CD14-positive monocyte (primary cell): Measurements from ENCODE around the gene MAMLD1. TPM values are rescaled to one million over a fixed set of nuclear protein-coding genes. Genes with fewer than 3 reads are reported as not detected.

Source experiments
- DNase-seq, 3 donors: peaks; one replicate each; pipeline ENCODE4 v3.0.0-alpha.2; 2011 to 2022
- H2AFZ ChIP-seq: 2 replicates; pipeline ENCODE4 v1.6.0; 2012; ENCODE audit warnings: mild to moderate bottlenecking, low read depth, low read length, inconsistent platforms; ENCODE audit not compliant: insufficient read depth, poor library complexity, severe bottlenecking
- H3K27ac ChIP-seq, 2 donors: 1 replicate in 1 of 2; 2 replicates in 1 of 2; pipeline ENCODE4 v1.5.1; 2012 to 2013; ENCODE audit warnings: low read length in 2 of 2, control low read depth in 1 of 2, inconsistent platforms in 1 of 2, low read depth in 1 of 2, mild to moderate bottlenecking in 1 of 2
- H3K27me3 ChIP-seq, 2 donors: one replicate each; pipeline versions ENCODE4 v1.6.0 to v1.6.1; 2011 to 2013; ENCODE audit warnings: low read length in 2 of 2; ENCODE audit not compliant: control insufficient read depth in 2 of 2, insufficient read depth in 2 of 2
- H3K36me3 ChIP-seq, 2 donors: replicated peaks in 1 of 2; 1 replicate in 1 of 2; 2 replicates in 1 of 2; pipeline versions ENCODE4 v1.5.1 to v1.6.1; 2012 to 2013; ENCODE audit warnings: low read length in 2 of 2, control low read depth in 1 of 2, inconsistent platforms in 1 of 2, mild to moderate bottlenecking in 1 of 2; ENCODE audit not compliant: insufficient read depth in 2 of 2, control insufficient read depth in 1 of 2
- H3K4me1 ChIP-seq, 2 donors: 1 replicate in 1 of 2; 2 replicates in 1 of 2; pipeline versions ENCODE4 v1.5.1 to v1.6.1; 2012 to 2013; ENCODE audit warnings: low read length in 2 of 2, control low read depth in 1 of 2, inconsistent platforms in 1 of 2, mild to moderate bottlenecking in 1 of 2, moderate library complexity in 1 of 2; ENCODE audit not compliant: insufficient read depth in 2 of 2, control insufficient read depth in 1 of 2
- H3K4me2 ChIP-seq: replicated peaks from 2 replicates; pipeline ENCODE3; 2012; ENCODE audit warnings: low read length, moderate library complexity, mild to moderate bottlenecking; ENCODE audit not compliant: poor library complexity, severe bottlenecking; ENCODE audit errors: extremely low read depth
- H3K4me3 ChIP-seq, 3 experiments: fragments of 200-600 bp in 1 of 3; sonication (generic) in 1 of 3; replicated peaks in 1 of 3; 1 replicate in 2 of 3; 2 replicates in 1 of 3; pipeline ENCODE4 v1.5.1; 2011 to 2013; ENCODE audit warnings: low read length in 3 of 3, mild to moderate bottlenecking in 3 of 3, control low read depth in 2 of 3, low read depth in 2 of 3, inconsistent platforms in 1 of 3, moderate library complexity in 1 of 3
- H3K79me2 ChIP-seq: 2 replicates; pipeline ENCODE4 v1.6.0; 2012; ENCODE audit warnings: mild to moderate bottlenecking, control low read depth, inconsistent platforms, low read length, moderate library complexity; ENCODE audit not compliant: insufficient read depth
- H3K9ac ChIP-seq: 2 replicates; pipeline ENCODE4 v1.6.0; 2017; ENCODE audit warnings: low read length, mild to moderate bottlenecking; ENCODE audit not compliant: insufficient read depth, poor library complexity, severe bottlenecking
- H3K9me3 ChIP-seq, 2 donors: replicated peaks in 1 of 2; 1 replicate in 1 of 2; 2 replicates in 1 of 2; pipeline versions ENCODE4 v1.5.1 to v1.6.1; 2012 to 2013; ENCODE audit warnings: low read length in 2 of 2, control low read depth in 1 of 2; ENCODE audit not compliant: control insufficient read depth in 1 of 2, insufficient read depth in 1 of 2
- H4K20me1 ChIP-seq: 2 replicates; pipeline ENCODE4 v1.6.0; 2012; ENCODE audit warnings: mild to moderate bottlenecking, low read length, control low read depth, moderate library complexity; ENCODE audit not compliant: insufficient read depth
- H3K27ac Mint-ChIP-seq, 7 donors: one replicate each; pipeline ENCODE4 v1.8.0; 2020; ENCODE audit warnings: mild to moderate bottlenecking in 7 of 7, mixed read lengths in 7 of 7, moderate library complexity in 6 of 7, inconsistent platforms in 2 of 7
- H3K27me3 Mint-ChIP-seq, 3 donors: one replicate each; pipeline ENCODE4 v1.8.0; 2021 to 2022; ENCODE audit warnings: low read depth in 3 of 3, mild to moderate bottlenecking in 3 of 3, mixed read lengths in 3 of 3, moderate library complexity in 3 of 3, inconsistent platforms in 1 of 3
- H3K36me3 Mint-ChIP-seq, 2 donors: one replicate each; pipeline ENCODE4 v1.8.0; 2020; ENCODE audit warnings: mixed read lengths in 2 of 2, inconsistent platforms in 1 of 2, mild to moderate bottlenecking in 1 of 2
- H3K4me1 Mint-ChIP-seq: one replicate; pipeline ENCODE4 v1.8.0; 2020; ENCODE audit warnings: mild to moderate bottlenecking, mixed read lengths
- H3K4me3 Mint-ChIP-seq, 2 donors: one replicate each; pipeline ENCODE4 v1.8.0; 2020; ENCODE audit warnings: mild to moderate bottlenecking in 2 of 2, mixed read lengths in 2 of 2, moderate library complexity in 1 of 2
- H3K9me3 Mint-ChIP-seq, 7 donors: one replicate each; pipeline ENCODE4 v1.8.0; 2020 to 2022; ENCODE audit warnings: mixed read lengths in 7 of 7, mild to moderate bottlenecking in 6 of 7, moderate library complexity in 6 of 7, inconsistent platforms in 2 of 7
- CTCF ChIP-seq: fragments of 200-600 bp; IDR thresholded peaks from one replicate; pipeline ENCODE4 v1.8.0; 2022; ENCODE audit warnings: antibody characterized with exemption, mild to moderate bottlenecking
- WGBS: methylation state at CpG from one replicate; pipeline ENCODE4 v1.1.5; 2013; ENCODE audit warnings: missing lambda C conversion rate; ENCODE audit not compliant: insufficient coverage; 5-methylcytosine and 5-hydroxymethylcytosine counted together
- intact Hi-C, 2 donors: fragments of 100-400 bp; cut with micrococcal nuclease; formaldehyde crosslinking; loops; one replicate each; pipeline versions ENCODE4 v1.15.0 to v1.15.1; 2023
- polyA plus RNA-seq, 3 donors: library from polyadenylated mRNA; depleted of rRNA in 1 of 3; unstranded in 2 of 3; stranded (reverse) in 1 of 3; fragments of 300-500 nt in 2 of 3; fragments of >200 nt in 1 of 3; fragmentation: Illumina TruSeq in 2 of 3; gene quantifications; 1 replicate in 2 of 3; 2 replicates in 1 of 3; pipeline ENCODE4 v1.2.3, GENCODE V29; 2012 to 2021

Gene MAMLD1
- polyA plus RNA-seq, 3 donors = not detected

GRCh38 chrX:150508451-150509367, 145.6 kb downstream of the MAMLD1 start:
- no peak for DNase-seq
- peaks cover 0 to 6% (median 2%) of the 10 kb centered on the region in 3 donors for H3K27me3 Mint-ChIP-seq
- peaks cover 13% of the 10 kb centered on the region for H3K4me1 Mint-ChIP-seq
- no peak for TF ChIP-seq CTCF
- H3K27ac Mint-ChIP-seq = no peak overlapping the region
- no peak overlapping the region for H3K27ac ChIP-seq
- H3K9ac ChIP-seq = no peak overlapping the region
- no peak overlapping the region for H3K4me3 Mint-ChIP-seq
- H3K9me3 ChIP-seq = no peaks in the 10 kb centered on the region
- no peak overlapping the region for H3K4me3 ChIP-seq
- no peaks in the 10 kb centered on the region for H3K9me3 Mint-ChIP-seq
- intact Hi-C loops = no loop called here
- H2AFZ ChIP-seq = no peak overlapping the region
- H3K36me3 Mint-ChIP-seq = no peaks in the 10 kb centered on the region
- 87% methylated on average over 3 of the region's 16 CpGs for WGBS
- H3K79me2 ChIP-seq = no peaks in the 10 kb centered on the region
- H3K36me3 ChIP-seq = no peaks in the 10 kb centered on the region
- no peaks in the 10 kb centered on the region for H4K20me1 ChIP-seq
- H3K4me2 ChIP-seq = no peak overlapping the region
- peaks cover 19 to 24% of the 10 kb centered on the region in 2 donors for H3K4me1 ChIP-seq
- no peaks in the 10 kb centered on the region for H3K27me3 ChIP-seq

- Histone ChIP-seq H2AFZ (no peak overlapping the region), H3K9ac (no peak overlapping the region), H3K27me3 (no peaks in the 10 kb centered on the region), H4K20me1 (no peaks in the 10 kb centered on the region), H3K36me3 (no peaks in the 10 kb centered on the region), H3K27ac (no peak overlapping the region), H3K4me2 (no peak overlapping the region), H3K4me1 (peaks cover 19 to 24% of the 10 kb centered on the region in 2 donors), H3K4me3 (no peak overlapping the region), H3K9me3 (no peaks in the 10 kb centered on the region), H3K79me2 (no peaks in the 10 kb centered on the region)
- no peak overlapping the region for H3K4me3 Mint-ChIP-seq
- no peaks in the 10 kb centered on the region for H3K9me3 Mint-ChIP-seq
- DNase-seq = no peak
- 100% methylated on average over 1 of the region's 5 CpGs for WGBS
- peaks cover 0 to 6% (median 1%) of the 10 kb centered on the region in 3 donors for H3K27me3 Mint-ChIP-seq
- H3K27ac Mint-ChIP-seq = no peak overlapping the region
- peaks cover 13% of the 10 kb centered on the region for H3K4me1 Mint-ChIP-seq
- TF ChIP-seq CTCF = no peak
- H3K36me3 Mint-ChIP-seq = no peaks in the 10 kb centered on the region
- intact Hi-C loops = no loop called here
Observed at GRCh38 chrX:150509703-150510102, 146.6 kb downstream of the MAMLD1 start.
